Measurements from ENCODE around the gene IL12RB2.

GRCh38 chr1:67345556-67345955 lies 37.9 kb downstream of the IL12RB2 start:
- no peak for TF ChIP-seq MYC (IDR thresholded peaks at IDR 0.05; ENCODE audit: low read depth, low read length)
- no peak for TF ChIP-seq POLR2A (IDR thresholded peaks at IDR 0.05; ENCODE audit: extremely low read depth, insufficient read length)
- no peak for TF ChIP-seq CTCF (IDR thresholded peaks at IDR 0.05; ENCODE audit: low read depth, low read length)

All from NB4 (cell line).